GM18499 (cell line): ENCODE results near the gene CHPF2.

Experiments used
- ATAC-seq: cut with Tn5 transposase; IDR thresholded peaks from one replicate; pipeline ENCODE4 v1.9.1; 2021; ENCODE audit warnings: moderate number of reproducible peaks; ENCODE audit not compliant: insufficient read depth, unreplicated experiment

CHPF2 gene

DNA sequence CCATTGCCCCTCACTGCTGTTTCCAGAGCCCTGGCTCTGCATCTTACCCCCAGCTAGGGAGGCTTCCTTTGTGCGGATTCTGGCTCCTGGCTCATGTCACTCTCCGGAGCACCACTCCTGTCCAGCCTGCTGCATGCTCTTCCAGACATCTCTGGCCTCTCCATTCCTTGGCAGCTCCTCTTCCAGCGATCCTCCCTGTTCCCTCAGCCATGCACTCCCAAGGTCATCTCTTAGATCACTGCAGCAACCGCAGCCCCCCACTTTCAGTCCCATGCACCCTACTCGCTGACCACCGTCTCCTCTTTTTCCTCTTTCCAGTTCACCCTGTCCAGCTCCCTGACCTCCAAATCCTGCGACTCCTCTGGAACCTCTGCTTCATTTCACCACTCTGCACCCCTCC is 23.1 kb downstream of the CHPF2 start:
- no peak for ATAC-seq

DNA sequence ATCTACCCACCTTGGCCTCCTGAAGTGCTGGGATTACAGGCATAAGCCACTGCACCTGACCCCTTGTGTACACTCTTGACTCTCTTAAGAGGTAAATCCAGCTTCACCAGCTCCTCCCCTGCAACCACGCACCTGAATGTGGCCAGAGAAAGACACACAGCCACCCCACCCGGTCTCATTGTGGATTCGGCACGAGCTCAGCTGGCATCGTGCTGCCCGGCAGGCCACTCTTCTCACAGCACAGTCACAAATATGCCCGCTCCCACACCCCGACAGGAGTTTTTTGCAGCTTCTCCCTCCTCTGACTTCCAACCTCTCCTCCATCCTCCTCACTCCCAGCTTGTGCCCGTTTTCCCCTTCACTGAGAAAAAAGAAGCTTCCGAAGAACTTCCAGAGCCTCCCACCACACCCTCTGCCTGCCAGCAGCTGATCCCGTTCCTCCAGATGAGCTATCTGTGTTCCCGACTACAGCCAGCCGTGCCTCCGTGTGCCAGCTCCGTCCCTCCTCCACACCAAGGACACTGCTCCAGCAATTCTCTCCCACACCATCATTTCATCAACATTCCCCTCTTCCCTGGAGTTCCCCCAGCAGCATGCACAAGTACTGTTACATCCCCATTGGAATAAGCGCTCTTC is 24.2 kb downstream of the CHPF2 start:
- ATAC-seq: no peak

DNA sequence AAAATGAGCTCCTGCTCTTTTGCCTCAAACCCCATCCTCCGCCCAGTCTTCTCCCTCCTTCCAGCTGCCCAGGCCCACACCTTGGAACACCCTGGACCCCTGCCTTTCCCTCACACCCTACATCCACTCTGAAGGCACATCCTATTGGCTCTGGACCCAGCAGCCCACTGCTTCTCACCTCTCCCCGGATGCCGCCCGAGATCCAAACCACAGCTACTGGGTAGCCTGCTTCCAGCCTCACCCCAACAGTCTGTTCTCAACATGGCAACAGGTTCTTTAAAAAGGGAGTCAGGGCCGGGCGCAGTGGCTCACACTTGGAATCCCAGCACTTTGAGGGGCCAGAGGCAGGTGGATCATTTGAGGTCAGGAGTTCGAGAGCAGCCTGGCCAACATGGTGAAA is 25.7 kb downstream of the CHPF2 start:
- no peak for ATAC-seq

DNA sequence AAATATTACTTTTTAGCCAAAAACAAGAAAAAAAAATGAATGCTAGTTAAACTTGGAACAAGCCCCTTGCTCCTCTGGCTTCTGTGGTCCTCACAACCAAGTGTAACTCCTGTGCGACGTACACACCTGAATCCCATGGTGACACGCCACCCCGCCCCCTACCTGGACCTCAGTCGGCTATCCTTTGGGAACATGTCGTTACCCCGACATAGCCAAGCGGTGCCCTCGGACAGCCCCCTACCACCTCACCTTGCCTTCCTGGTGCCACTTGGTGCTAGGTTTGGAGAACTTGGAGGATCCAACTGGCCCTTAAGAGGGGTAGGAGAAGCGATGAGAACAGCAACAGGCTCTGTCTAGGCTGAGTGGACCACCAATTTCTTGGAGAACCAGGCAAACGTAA is 28.2 kb downstream of the CHPF2 start:
- no peak for ATAC-seq

DNA sequence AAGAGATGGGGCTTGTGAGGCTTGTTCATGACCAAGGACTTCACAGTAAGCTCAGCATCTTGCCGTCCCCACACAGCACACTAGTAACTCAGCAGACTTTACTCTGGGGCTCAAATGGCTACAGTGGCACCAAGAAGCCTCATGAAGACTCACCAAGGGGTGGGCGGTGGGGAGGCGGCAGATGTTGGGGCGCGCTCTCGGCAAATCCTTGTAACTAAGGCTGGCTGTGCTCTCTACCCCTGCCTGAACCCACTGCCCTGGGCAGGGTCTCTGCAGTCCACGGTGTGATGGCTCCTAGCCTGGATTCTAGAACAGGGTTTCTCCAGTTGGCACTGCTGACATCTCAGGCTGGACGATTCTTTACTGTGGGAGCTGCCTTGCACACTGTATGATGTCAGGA is 28.6 kb downstream of the CHPF2 start:
- ATAC-seq: no peak

DNA sequence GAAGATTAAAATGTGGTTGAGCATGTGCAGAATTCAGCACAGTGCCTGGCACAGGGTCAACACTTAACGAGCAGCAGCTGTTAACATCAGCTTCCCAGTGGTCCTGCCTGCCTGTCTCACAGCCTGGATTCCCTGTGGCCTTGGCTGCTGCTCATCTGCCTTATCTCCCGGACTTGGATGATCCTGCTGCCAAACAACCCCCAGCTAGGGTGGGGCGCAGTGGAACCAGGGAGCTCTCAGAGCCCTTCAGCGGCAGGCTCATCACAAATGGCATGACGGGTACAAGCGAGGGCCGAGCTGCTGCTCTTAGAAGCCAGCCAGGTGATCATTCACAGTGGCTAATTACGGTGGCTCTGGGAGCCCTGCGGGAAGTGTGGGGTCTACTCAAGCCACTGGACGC is 29.2 kb downstream of the CHPF2 start:
- no peak for ATAC-seq

DNA sequence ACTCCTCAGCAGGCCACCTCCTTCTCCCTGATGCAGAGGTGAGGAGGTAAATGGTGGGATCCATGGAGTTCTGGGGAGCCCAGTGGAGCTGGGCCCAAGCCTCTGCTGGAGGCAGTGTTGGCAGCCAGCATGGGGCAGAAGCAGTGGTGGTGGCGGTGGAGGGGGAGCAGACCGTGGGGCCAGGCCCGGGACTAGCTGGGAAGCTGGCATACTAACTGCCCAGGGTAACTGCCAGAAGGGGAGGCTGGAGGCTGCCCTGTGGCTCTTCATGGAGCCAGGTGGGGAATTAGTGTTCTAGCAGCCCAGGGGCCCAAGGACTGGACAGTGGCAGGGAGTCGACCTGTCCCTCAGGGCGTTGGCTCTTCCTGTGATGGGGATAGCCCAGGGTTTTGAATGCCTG is 32.3 kb downstream of the CHPF2 start:
- no peak for ATAC-seq

DNA sequence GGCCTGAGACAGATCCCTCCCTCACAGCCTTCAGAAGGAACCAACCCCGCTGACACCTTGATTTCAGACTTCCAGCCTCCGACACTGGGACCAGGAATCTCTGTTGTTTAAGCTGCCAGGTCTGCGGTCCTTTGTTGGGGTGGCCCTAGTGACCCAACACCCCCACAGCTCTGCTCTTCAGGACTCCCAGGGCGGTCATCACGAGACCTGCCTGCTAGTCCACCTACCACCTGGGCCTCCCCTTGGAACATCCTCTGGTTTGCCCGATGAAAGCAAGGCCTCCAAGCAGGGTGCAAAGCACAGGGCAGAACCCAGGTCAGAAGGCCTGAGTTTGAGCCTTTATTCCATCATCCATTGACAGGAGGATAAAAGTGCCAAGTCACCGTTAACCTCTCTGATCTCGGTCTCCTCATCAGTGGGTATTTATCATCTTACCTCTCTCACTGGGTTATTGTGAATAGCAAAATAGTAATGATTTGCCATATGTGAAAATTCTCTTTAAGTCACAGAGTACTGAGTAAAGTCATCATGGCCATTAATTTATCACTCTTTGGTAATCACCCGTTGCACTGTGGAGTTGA is 33.2 kb downstream of the CHPF2 start:
- no peak for ATAC-seq

DNA sequence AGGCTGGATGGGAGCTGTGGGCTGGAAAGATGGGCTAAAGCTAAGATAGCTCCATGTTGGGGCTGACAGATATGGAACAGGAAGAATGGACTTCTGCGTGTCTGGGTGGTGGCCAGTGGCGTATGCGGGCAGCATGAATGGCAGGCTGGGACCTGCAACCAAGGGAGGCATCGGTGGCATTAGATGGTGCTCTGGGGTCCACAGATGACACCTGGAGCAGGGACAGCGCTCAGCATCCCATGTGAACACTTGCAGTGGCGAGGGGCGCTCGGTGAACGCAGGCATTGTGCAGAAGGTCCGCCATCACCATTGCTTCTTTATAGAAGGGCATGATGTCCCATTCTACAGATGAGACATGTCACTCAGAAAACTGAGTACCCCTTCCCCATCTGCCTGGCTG is 37.2 kb downstream of the CHPF2 start:
- no peak for ATAC-seq

DNA sequence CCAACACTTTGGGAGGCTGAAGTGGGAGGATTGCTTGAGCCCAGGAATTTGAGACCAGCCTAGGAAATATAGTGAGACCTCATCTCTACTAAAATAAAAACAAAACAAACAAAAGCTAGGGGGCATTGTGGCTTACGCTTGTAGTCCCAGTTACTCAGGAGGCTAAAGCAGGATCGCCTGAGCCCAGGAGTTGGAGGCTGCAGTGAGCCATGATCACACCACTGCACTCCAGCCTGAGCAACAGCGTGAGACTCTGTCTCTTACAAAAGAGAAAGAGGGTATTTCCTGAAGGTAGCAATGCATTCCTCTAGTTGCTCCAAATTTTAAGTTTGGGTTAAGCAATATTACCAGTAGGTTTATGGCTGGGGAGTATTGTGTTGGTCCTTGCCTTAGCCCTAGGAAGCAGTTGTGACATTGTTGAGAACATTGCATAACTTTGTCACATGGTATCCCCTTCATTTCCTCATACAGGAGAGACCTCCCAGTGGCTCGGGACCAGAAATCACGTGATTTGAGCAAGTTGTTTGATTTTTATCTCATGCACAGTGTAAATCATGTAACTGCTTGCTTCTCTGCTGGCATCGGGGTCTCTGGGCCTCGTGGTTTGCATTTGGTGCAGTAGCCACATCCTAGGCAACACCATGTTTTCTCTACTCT is 39.5 kb downstream of the CHPF2 start:
- no peak for ATAC-seq

DNA sequence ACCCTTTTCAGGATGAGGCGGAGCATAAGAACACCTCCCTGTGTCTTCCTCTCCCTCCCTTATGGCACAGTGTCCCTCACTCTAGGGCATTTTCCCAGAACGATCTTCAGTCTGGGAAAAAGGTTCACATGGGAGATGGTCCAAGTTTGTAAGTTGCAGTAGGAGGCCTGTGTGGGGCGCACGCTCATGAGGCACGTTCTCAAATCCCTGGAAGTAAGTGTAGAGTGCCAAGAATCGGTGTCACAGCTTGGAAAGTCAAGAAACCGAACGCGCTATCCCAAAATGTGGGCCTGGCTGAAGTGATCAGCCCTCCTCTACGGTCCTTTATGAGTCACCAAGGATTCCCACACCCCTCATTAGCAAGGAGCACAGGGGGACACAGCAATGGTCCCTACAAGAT is 40.1 kb downstream of the CHPF2 start:
- ATAC-seq: no peak

DNA sequence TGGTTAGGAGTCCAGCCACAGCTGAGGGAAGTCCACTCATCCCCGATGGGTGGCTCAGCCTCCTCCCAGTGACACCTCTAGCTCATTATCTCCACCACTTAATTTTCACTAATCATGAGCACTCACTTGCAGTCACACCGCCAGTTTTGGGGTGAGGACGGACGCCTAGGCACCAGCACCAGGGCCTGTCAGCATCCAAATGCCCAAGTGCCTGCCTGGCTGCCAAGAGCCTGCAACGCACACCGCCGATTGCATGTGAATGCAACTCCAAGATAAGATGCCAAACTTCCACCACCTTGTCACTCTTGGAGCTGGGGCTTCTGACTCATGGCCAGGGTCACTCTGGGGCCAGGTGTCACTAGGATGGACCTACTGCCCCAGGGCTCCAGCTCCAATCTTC is 40.6 kb downstream of the CHPF2 start:
- no peak for ATAC-seq

DNA sequence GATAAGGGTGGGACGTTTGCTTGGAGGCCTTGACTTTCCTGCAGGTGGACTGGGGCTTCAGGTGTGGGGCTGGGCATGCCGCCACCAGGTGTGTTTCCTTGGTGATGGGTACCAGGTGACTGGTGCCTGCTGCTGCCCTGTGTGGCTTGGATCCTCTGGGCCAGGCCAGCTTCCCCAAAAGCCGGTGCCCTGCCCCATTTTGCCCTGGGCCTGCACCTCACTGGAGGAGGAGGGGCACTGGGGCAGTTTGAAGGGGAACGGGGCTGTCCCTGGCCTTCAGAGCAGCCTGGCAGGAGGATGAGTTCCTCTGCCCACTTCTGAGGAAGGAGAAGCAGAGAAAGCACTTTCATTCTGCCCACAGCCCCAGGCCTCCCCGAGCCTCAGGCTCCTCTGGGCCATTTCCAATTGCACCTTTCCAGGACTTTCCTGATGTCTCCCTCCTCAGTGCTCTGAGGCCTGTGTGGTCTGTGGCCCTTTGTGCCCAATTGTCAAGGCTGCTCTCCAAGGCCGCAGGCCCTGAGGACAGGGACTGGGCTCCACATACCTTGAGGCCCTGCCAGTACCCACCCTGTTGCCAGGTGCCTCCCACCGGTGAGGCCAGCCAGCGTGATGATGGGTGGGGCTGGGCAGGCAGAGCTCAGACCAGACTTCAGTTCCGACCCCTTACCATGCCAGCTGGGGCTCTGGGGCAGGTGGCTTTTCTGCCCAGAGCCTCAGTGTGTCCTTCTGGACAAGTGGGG is 41.5 kb downstream of the CHPF2 start:
- no peak for ATAC-seq

DNA sequence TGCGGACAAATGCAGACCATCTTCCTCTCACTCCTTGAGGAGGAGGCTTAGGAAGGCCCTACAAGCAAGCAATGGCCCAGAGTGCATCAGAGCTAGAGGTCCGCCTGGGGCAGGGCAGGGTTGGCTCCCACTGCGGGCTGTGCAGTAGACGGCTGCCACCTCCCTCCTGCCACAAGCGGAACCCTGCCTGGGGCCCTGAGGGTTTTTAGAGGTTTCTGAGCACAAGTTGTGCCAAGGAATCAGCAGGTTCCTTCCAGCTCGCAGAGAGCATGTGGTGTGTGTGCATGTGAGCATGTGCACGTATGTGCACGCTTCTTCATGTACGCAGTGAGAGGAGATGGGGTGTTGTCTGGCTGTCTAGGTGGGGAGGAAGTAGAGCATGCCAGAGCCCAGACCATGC is 42.1 kb downstream of the CHPF2 start:
- no peak for ATAC-seq

DNA sequence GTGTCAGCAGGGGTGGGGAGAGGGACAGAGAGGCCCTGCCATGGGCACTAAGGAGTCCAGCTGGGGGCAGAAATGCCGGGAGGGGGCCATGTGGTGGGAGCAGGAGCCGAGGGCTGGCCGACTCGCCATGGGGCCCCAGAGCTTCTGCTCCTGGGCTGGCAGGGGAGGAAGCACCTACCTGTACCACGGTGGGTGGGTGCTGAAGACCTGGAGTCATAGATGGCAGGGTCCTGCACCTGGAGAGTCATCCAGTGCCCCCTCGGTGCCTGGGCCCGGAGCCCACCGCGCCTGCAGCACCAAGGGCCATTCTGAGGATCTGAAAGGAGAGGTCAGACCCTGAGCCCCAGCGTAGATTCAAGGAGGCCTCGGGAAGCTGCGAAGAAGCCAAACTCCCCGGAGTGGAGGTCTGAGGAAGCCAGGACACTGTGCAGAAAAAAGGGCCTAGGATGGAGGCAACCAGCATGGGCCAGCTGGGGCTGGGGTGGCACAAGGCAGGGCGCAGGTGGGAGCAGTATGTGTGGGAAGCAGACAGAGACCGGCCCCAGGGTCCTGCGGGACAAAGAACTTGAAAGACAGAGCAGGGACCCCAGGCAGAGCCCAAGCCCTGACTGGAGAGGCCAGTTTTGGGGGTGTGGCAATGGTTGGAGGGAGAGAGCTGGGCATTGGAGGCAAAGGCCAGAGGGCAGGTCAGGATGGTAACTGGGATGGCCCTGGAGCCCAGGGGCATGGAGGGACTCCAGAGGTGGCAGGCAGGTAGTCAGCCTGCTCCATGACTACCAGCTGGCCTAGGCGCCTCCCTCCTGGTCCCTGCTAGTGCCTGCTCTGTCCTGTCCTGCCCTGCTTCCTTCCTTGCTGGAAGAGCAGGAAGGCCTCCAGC is 42.9 kb downstream of the CHPF2 start:
- no peak for ATAC-seq

DNA sequence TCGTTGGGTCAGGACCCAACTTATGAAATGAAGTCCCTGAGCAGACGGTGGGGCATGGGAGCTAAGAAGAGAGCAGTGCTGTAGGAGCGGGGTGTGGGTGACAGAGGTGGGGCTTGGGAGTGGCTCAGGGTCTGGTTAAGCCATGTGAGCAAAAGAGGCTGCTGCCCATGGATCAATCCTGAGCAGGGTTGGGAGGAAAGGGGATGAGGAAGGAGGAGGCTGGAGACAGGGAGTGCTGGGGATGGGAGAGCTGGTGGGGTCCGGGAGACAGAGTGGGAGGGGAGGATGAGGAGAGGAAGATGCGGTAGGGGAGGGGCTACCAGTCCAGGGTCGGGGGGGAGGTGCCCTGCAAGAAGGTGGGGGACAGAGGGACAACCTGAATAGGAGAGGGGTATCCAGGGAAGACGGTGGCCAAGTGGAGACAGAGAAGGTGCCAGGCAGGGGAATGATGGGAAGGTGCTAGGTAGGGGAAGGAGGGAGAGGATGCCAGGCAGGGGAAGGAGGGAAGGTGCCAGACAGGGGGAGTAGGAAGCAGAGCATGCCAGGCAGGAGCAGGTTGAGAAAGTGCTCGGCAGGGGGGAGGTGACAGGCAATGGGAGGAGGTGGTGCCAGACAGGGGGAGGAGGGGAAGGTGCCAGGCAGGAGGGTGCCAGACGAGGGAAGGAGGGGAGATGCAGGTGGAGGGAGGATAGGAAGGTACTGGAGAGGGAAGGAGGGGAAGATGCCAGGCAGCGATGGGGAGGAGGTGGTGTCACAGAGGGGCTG is 43.7 kb downstream of the CHPF2 start:
- no peak for ATAC-seq

DNA sequence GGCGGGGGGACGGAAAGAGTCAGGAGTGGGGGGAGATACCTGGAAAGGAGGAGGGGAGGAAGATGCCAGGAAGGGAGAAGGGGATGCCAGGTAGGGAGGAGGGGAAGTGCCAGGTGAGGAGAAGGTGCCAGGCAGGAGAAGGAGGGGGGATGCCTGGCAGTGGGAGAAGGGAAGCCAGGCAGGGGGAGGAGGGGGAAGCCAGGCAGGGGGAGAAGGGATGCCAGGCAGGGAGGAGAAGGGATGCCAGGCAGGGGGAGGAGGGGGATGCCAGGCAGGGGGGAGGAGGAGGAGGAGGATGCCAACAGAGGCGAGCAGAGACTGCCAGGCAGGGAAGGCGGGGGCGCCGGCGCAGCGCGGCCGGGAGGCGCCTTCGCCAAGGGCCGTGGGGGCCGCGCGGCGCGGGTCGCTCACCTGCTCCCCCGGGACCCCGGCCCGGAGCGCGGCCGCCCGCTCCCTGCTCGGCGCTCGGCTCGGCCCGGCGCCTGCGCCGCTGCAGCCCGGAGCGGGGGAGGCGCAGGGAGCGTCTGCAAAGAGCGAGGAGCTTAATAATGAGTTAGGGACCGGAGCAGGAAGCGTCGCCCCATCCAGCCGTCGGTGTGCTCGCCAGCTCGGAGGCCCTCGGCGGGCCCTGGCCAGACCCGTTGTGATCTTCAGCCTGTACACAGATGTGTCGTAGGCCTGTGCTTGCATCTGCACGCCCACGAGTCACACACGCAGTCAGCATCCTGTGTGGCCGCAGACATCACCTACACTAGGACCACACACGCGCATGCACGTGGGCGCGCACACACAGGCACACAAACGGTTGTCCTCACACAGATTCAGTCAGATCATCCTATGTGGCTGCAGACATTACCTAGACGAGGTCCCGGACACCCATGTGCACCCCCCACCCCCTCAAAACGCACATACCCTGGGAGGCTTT is 44.6 kb downstream of the CHPF2 start:
- no peak for ATAC-seq

DNA sequence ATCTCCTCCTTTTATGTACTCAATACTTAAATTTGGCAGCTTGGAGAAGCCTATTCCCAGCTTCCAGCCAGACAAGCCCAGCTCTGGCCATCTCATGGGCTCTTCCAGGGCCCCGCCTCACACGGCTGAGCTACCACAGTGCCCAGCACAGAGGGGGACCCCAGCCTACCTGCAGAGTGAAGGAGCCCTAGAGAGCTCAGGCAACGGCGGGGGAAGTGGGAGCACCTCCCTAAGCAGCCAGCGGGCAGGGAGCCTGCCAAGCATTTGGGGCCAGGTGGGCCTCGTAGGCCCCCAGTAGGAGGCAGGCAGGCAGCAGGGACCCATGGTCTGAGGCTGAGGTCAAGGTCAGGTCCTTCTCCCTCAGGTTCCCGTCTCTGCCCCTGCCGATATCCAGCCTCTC is 45.3 kb downstream of the CHPF2 start:
- no peak for ATAC-seq

DNA sequence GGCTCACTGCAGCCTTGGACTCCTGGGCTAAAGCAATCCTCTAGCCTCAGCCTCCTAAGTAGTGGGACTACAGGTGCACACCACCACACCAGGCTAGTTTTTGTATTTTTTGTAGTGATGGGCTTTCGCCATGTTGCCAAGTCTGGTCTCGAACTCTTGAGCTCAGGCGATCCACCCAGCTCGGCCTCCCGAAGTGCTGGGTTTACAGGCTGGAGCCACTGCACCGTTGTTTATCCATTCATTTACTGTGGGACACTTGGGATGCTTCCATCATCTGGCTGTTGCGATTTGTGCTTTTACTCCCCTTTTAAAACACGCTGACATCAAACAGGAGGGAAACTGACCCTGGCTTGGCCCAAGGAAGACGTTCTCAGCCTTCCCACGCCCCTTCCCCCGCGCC is 46.7 kb downstream of the CHPF2 start:
- no peak for ATAC-seq
